Measurements from ENCODE around the gene ARNT2. TPM values are rescaled to one million over a fixed set of nuclear protein-coding genes. Genes with fewer than 3 reads are reported as not detected.
A peak's percentile ranks its signal among the peaks of the same experiment; 100 is the strongest.

ARNT2 gene
- total RNA-seq, 1 experiment from 2014 or later = 16.8 TPM

DNA sequence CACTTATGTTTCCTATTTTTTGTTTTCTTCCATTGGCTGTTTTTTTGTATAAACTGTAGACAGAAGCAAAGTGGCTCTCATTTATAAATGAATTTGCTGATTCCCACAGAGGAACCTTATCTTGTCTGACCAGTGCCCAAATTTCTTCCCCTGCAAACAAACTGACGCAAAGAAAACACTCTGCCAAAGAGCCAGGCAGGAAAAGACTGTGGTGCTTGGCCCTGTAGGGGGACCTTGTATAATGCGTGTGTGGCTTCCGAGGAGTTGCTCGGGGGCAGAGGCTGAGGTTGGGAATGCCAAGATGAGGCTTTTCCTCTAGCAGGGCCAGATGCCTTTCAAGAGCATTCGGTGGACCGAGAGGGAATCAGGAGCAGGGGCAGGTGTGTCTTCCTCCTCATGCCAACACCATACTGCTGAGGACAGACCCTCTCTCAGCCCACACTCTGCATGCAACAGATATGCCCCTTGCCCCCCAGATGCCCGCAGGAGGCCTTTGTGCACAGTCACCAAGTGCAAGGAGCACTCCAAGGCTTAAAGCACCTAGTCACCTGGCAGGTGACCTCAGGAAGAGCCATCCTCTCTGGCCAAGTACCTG is 186.7 kb downstream of the ARNT2 start:
- ATAC-seq (no peak), DNase-seq (ENCODE audit: low read depth, low spot score) (no peak)
- Histone ChIP-seq H3K27me3 (ENCODE audit: control insufficient read depth, insufficient read depth, low read length) (no peaks in the 10 kb centered on the region; the same call in 1 of the 2 replicates), H3K4me3 (ENCODE audit: low read depth in 2 of 2, low read length in 2 of 2) (no peak overlapping the region), H3K4me1 (ENCODE audit: control insufficient read depth, insufficient read depth, low read length) (no peaks in the 10 kb centered on the region), H3K9me3 (ENCODE audit: control insufficient read depth, insufficient read depth, low read depth, low read length) (no peaks in the 10 kb centered on the region), H3K36me3 (ENCODE audit: control insufficient read depth, insufficient read depth, low read length) (no peaks in the 10 kb centered on the region), H3K27ac (ENCODE audit: low read length) (no peak overlapping the region)
- intact Hi-C loops (cut with micrococcal nuclease; ENCODE audit: unreplicated experiment) (no loop called here), in situ Hi-C loops (cut with HindIII; ENCODE audit: low pct_unique_long_range_greater_than_20kb, low sequenced_read_pairs) (no loop called here)
- TF ChIP-seq SIN3A (IDR thresholded peaks at IDR 0.05; ENCODE audit: borderline replicate concordance, insufficient read depth, low read depth, low read length) (no peak), POLR2AphosphoS5 (IDR thresholded peaks at IDR 0.05; ENCODE audit: low read depth, low read length) (no peak), TCF7L2 (IDR thresholded peaks at IDR 0.05; ENCODE audit: low read depth, low read length) (no peak)
- TF ChIP-seq, protein P1, sequence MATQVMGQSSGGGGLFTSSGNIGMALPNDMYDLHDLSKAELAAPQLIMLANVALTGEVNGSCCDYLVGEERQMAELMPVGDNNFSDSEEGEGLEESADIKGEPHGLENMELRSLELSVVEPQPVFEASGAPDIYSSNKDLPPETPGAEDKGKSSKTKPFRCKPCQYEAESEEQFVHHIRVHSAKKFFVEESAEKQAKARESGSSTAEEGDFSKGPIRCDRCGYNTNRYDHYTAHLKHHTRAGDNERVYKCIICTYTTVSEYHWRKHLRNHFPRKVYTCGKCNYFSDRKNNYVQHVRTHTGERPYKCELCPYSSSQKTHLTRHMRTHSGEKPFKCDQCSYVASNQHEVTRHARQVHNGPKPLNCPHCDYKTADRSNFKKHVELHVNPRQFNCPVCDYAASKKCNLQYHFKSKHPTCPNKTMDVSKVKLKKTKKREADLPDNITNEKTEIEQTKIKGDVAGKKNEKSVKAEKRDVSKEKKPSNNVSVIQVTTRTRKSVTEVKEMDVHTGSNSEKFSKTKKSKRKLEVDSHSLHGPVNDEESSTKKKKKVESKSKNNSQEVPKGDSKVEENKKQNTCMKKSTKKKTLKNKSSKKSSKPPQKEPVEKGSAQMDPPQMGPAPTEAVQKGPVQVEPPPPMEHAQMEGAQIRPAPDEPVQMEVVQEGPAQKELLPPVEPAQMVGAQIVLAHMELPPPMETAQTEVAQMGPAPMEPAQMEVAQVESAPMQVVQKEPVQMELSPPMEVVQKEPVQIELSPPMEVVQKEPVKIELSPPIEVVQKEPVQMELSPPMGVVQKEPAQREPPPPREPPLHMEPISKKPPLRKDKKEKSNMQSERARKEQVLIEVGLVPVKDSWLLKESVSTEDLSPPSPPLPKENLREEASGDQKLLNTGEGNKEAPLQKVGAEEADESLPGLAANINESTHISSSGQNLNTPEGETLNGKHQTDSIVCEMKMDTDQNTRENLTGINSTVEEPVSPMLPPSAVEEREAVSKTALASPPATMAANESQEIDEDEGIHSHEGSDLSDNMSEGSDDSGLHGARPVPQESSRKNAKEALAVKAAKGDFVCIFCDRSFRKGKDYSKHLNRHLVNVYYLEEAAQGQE (IDR thresholded peaks at IDR 0.05; ENCODE audit: insufficient read depth in 1 of 2, low read depth in 2 of 2, low read length in 1 of 2) = no peak
- TF ChIP-seq, protein P2, sequence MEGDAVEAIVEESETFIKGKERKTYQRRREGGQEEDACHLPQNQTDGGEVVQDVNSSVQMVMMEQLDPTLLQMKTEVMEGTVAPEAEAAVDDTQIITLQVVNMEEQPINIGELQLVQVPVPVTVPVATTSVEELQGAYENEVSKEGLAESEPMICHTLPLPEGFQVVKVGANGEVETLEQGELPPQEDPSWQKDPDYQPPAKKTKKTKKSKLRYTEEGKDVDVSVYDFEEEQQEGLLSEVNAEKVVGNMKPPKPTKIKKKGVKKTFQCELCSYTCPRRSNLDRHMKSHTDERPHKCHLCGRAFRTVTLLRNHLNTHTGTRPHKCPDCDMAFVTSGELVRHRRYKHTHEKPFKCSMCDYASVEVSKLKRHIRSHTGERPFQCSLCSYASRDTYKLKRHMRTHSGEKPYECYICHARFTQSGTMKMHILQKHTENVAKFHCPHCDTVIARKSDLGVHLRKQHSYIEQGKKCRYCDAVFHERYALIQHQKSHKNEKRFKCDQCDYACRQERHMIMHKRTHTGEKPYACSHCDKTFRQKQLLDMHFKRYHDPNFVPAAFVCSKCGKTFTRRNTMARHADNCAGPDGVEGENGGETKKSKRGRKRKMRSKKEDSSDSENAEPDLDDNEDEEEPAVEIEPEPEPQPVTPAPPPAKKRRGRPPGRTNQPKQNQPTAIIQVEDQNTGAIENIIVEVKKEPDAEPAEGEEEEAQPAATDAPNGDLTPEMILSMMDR (IDR thresholded peaks at IDR 0.05) = no peak
- POLR2A ChIA-PET = no interaction called here
- CTCF ChIA-PET = no interaction called here
- BruUV-seq (replicated peaks) = no TSS peak

DNA sequence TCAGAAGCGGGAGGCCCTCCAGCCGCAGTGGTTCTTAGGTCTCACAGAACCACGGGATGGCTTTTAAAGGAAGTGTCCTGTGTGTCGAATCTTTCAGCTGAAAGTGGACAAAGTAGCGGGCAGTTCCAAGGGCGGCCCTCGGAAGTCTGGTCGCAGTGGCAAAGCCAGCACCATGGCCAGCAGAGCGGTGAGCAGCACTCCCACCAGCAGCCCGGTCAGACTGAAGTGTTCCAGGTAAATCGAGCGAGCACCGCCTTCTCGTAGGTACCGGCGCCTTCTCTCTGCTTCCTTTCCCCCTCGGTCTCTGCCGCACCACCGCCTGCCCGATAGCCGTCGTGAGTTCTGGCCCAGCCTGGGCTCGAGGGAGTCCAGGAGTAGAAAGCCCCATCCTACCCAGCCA is 187.3 kb downstream of the ARNT2 start:
- H3K27me3 ChIP-seq (ENCODE audit: control insufficient read depth, insufficient read depth, low read length) = no peaks in the 10 kb centered on the region
- no peak overlapping the region for H3K4me3 ChIP-seq (ENCODE audit: low read depth in 2 of 2, low read length in 2 of 2)
- in situ Hi-C loops (cut with HindIII; ENCODE audit: low pct_unique_long_range_greater_than_20kb, low sequenced_read_pairs) (no loop called here), intact Hi-C loops (cut with micrococcal nuclease; ENCODE audit: unreplicated experiment) (no loop called here)
- ChIA-PET POLR2A (no interaction called here), CTCF (no interaction called here)
- TF ChIP-seq POLR2AphosphoS5 (IDR thresholded peaks at IDR 0.05; ENCODE audit: low read depth, low read length) = no peak
- TF ChIP-seq, protein P1 (IDR thresholded peaks at IDR 0.05; ENCODE audit: insufficient read depth in 1 of 2, low read depth in 2 of 2, low read length in 1 of 2) = peak in 1 of 2 experiments; percentile 42; a peak in 1 of 4 replicates
- DNase-seq (ENCODE audit: low read depth, low spot score) (no peak), ATAC-seq (no peak)
- H3K4me1 ChIP-seq (ENCODE audit: control insufficient read depth, insufficient read depth, low read length) = no peaks in the 10 kb centered on the region
- H3K27ac ChIP-seq (ENCODE audit: low read length) = no peak overlapping the region
- no TSS peak for BruUV-seq (replicated peaks)
- no peaks in the 10 kb centered on the region for H3K36me3 ChIP-seq (ENCODE audit: control insufficient read depth, insufficient read depth, low read length)
- no peaks in the 10 kb centered on the region for H3K9me3 ChIP-seq (ENCODE audit: control insufficient read depth, insufficient read depth, low read depth, low read length)
